Measurements from ENCODE around the gene RPS5. TPM values are rescaled to one million over a fixed set of nuclear protein-coding genes. Genes with fewer than 3 reads are reported as not detected.

RPS5 gene
- total RNA-seq, 1 donor from 2014 or later, result 4,823 TPM

DNA sequence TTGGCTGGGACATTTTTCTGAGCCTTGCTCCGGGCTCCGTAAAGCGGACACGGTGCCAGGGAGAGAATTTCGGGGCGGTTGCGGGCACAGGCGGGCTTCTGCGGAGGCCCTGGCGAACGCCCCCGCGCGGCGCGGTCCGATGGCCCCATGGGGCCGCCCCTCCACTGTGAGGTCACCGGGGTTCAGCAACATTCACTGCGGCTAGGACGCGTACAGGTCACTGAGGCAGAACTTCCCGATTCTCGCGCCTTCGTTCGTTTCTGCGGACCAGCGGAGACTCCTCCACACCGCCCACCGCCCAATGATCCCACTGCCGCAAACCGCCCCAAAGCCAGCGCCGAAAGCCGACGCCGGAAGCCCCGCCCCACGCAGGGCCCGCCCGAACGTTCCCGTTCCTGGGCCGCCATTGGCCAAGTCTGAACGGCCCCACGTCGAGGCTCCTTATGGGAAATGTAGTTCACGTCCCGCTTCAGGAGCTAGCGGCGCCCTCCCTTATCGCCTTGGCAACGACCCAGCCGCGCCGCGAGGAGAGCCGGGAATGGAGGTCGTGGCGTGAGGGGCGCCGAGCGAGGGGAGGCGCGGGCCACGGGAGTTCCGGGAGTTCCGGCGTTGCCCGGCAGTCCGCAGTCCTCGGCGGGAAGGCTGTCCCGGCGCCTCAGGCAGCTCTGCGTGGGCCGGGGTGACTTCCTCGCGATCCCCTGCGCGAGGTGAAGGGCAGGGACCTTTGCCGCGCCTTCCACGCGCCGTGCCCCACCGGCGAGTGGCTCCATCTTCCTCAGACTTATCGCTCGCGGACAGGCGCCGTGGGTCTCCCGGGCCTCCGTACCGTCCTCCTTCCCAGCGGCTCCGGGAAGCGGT, 21.3 kb downstream of the RPS5 start, which contains the start of gene ZNF584:
Gene ZNF584, plus strand, starts transcription at position 498 of the 858 bp plus-strand sequence. CDS start 499 bp downstream, outside the sequence.
- no peak for FAIRE-seq
- TF ChIP-seq, protein P1, sequence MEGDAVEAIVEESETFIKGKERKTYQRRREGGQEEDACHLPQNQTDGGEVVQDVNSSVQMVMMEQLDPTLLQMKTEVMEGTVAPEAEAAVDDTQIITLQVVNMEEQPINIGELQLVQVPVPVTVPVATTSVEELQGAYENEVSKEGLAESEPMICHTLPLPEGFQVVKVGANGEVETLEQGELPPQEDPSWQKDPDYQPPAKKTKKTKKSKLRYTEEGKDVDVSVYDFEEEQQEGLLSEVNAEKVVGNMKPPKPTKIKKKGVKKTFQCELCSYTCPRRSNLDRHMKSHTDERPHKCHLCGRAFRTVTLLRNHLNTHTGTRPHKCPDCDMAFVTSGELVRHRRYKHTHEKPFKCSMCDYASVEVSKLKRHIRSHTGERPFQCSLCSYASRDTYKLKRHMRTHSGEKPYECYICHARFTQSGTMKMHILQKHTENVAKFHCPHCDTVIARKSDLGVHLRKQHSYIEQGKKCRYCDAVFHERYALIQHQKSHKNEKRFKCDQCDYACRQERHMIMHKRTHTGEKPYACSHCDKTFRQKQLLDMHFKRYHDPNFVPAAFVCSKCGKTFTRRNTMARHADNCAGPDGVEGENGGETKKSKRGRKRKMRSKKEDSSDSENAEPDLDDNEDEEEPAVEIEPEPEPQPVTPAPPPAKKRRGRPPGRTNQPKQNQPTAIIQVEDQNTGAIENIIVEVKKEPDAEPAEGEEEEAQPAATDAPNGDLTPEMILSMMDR (IDR thresholded peaks at IDR 0.05; ENCODE audit: insufficient read depth, low read length, severe bottlenecking), result peak; percentile 28
- H3K27me3 ChIP-seq (ENCODE audit: control insufficient read depth, insufficient read depth, low read length), result no peaks in the 10 kb centered on the region
- no peaks in the 10 kb centered on the region for H3K36me3 ChIP-seq (ENCODE audit: control insufficient read depth, insufficient read depth, low read length)
- peak; percentile 79 for DNase-seq (ENCODE audit: low read depth)
- peak within 1 kb of the TSS; percentile 98 for H3K4me3 ChIP-seq (ENCODE audit: low read depth, low read length)

- TF ChIP-seq, protein P1 (IDR thresholded peaks at IDR 0.05; ENCODE audit: insufficient read depth, low read length, severe bottlenecking), result no peak
- Histone ChIP-seq H3K27me3 (ENCODE audit: control insufficient read depth, insufficient read depth, low read length) (no peaks in the 10 kb centered on the region), H3K4me3 (ENCODE audit: low read depth, low read length) (peak overlapping the region; percentile 98), H3K36me3 (ENCODE audit: control insufficient read depth, insufficient read depth, low read length) (no peaks in the 10 kb centered on the region)
- DNase-seq (ENCODE audit: low read depth) (no peak), FAIRE-seq (no peak)
Measured at GRCh38 chr19:58409010-58409790, 22.1 kb downstream of the RPS5 start.

DNA sequence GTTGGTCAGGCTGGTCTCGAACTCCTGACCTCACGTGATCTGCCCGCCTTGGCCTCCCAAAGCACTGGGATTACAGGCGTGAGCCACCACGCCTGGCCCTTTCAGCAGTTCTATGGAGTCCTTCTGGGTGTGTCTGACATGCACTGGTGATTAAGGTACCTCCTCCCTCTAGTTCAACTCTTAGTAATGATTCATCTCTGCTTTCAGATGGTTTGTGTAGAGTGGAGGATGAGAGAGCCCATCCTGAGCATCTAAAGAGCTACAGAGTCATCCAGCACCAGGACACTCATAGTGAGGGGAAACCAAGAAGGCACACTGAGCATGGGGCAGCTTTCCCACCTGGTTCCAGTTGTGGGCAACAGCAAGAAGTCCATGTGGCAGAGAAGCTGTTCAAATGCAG, 29.5 kb downstream of the RPS5 start:
- H3K36me3 ChIP-seq (ENCODE audit: control insufficient read depth, insufficient read depth, low read length), result peaks cover 14% of the 10 kb centered on the region
- FAIRE-seq (no peak), DNase-seq (ENCODE audit: low read depth) (no peak)
- TF ChIP-seq, protein P1 (IDR thresholded peaks at IDR 0.05; ENCODE audit: insufficient read depth, low read length, severe bottlenecking), result no peak
- no peak overlapping the region for H3K4me3 ChIP-seq (ENCODE audit: low read depth, low read length)
- H3K27me3 ChIP-seq (ENCODE audit: control insufficient read depth, insufficient read depth, low read length), result no peaks in the 10 kb centered on the region

DNA sequence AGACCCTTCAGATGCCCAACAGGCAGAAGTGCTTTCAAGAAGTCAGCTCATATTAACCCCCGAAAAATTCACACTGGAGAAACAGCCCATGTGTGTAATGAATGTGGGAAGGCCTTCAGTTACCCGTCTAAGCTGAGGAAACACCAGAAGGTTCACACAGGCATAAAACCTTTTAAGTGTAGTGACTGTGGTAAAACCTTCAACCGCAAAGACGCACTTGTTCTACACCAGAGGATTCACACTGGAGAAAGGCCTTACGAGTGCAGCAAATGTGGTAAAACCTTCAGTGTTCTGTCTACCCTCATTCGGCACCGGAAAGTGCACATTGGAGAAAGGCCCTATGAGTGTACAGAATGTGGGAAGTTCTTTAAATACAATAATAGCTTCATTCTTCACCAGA, 30.0 kb downstream of the RPS5 start:
- no peaks in the 10 kb centered on the region for H3K27me3 ChIP-seq (ENCODE audit: control insufficient read depth, insufficient read depth, low read length)
- FAIRE-seq, result no peak
- TF ChIP-seq, protein P1 (IDR thresholded peaks at IDR 0.05; ENCODE audit: insufficient read depth, low read length, severe bottlenecking), result no peak
- H3K4me3 ChIP-seq (ENCODE audit: low read depth, low read length), result no peak overlapping the region
- peaks cover 14% of the 10 kb centered on the region for H3K36me3 ChIP-seq (ENCODE audit: control insufficient read depth, insufficient read depth, low read length)
- no peak for DNase-seq (ENCODE audit: low read depth)

DNA sequence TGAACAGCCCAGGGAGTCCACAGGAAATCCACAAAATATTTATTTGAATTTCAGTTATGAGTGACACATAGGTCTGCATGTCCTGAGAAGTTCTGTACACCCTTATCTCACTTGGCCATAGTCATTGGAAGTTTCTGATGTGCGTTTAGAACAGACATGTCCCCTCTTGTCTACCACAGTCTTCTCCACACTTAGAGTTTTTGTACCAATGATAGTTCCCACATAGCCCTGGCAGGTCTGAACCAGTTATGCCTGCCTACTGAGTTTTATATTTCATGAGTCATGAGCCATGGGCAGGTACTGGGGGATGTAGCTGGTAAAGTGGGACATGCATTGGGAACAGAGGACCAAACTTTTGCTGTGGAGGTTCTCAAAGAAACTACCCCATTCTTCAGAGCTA, 41.5 kb downstream of the RPS5 start:
- H3K27me3 ChIP-seq (ENCODE audit: control insufficient read depth, insufficient read depth, low read length), result no peaks in the 10 kb centered on the region
- H3K4me3 ChIP-seq (ENCODE audit: low read depth, low read length), result no peak overlapping the region
- TF ChIP-seq, protein P1 (IDR thresholded peaks at IDR 0.05; ENCODE audit: insufficient read depth, low read length, severe bottlenecking), result no peak
- DNase-seq (ENCODE audit: low read depth) (peak; percentile 99), FAIRE-seq (no peak)
- H3K36me3 ChIP-seq (ENCODE audit: control insufficient read depth, insufficient read depth, low read length), result peaks cover 1% of the 10 kb centered on the region

Measured in bronchial epithelial cell (primary cell).